Mucosa of descending colon (tissue), 3 donors: ENCODE data around the gene HSPA12A. TPM values are rescaled to one million over a fixed set of nuclear protein-coding genes. Genes with fewer than 3 reads are reported as not detected.
A peak's percentile ranks its signal among the peaks of the same experiment; 100 is the strongest.

Experiments
- ATAC-seq: fragments of 200-7000 bp; cut with Tn5 transposase; one replicate; pipeline ENCODE4 v1.9.1; 2020; ENCODE audit warnings: mild to moderate bottlenecking, moderate library complexity
- DNase-seq, 3 donors: peaks; one replicate each; pipeline ENCODE4 v3.0.0-alpha.2; 2020
- H3K36me3 ChIP-seq: fragments of 200-600 bp; one replicate; pipeline ENCODE4 v1.8.0; 2021; ENCODE audit warnings: low read depth, mild to moderate bottlenecking
- H3K4me1 ChIP-seq: fragments of 200-600 bp; one replicate; pipeline ENCODE4 v1.8.0; 2021; ENCODE audit warnings: low read depth, mild to moderate bottlenecking
- H3K4me3 ChIP-seq: fragments of 200-600 bp; one replicate; pipeline ENCODE4 v1.8.0; 2021; ENCODE audit warnings: mild to moderate bottlenecking
- H3K9me3 ChIP-seq: fragments of 200-600 bp; one replicate; pipeline ENCODE4 v1.8.0; 2021; ENCODE audit warnings: mild to moderate bottlenecking
- CTCF ChIP-seq: fragments of 200-600 bp; IDR thresholded peaks from one replicate; pipeline ENCODE4 v1.8.0; 2022; ENCODE audit warnings: antibody characterized with exemption, mild to moderate bottlenecking
- intact Hi-C, 2 donors: fragments of 100-400 bp; cut with DNase I in 1 of 2; cut with micrococcal nuclease in 1 of 2; formaldehyde crosslinking; loops; one replicate each; pipeline versions ENCODE4 v1.11.0 to v1.11.1; 2022; cut with DNase I, micrococcal nuclease
- total RNA-seq, 3 donors: library from RNA; stranded (reverse); fragmentation: NEBNext Ultra II Directional in 2 of 3; extraction: Animal tissue kit (Norgen Biotek cat#: 25700) in 2 of 3; gene quantifications; one replicate each; pipeline versions ENCODE4 v1.2.1 to v1.2.4, GENCODE V29; 2021 to 2023
- donor health status: DM: no; HTN: no; CAD: no; lungs with moderate emphysema.
- donor health status: DM: no; HTN: no; CAD: no.
- donor health status: DM: no; HTN: yes; CAD: no.

Gene HSPA12A
- total RNA-seq, 3 donors from 2014 or later: 7.7 to 20.6 (median 8.8) TPM

- H3K4me1 ChIP-seq: no peaks in the 10 kb centered on the region
- TF ChIP-seq CTCF: no peak
- no peak overlapping the region for H3K4me3 ChIP-seq
- intact Hi-C loops: no loop called here
- DNase-seq: no peak
- H3K9me3 ChIP-seq: no peaks in the 10 kb centered on the region
- H3K36me3 ChIP-seq: no peaks in the 10 kb centered on the region
- no peak for ATAC-seq
These were observed 113.0 kb downstream of the HSPA12A start for GRCh38 chr10:116629340-116629739.

GRCh38 chr10:116627386-116627933, 114.9 kb downstream of the HSPA12A start:
- H3K9me3 ChIP-seq: no peaks in the 10 kb centered on the region
- DNase-seq (peak in 2 of 3 donors; percentile 70 to 72), ATAC-seq (peak; percentile 91)
- H3K4me3 ChIP-seq: no peak overlapping the region
- peak; percentile 21 for TF ChIP-seq CTCF
- no peaks in the 10 kb centered on the region for H3K4me1 ChIP-seq
- intact Hi-C loops: no loop called here
- no peaks in the 10 kb centered on the region for H3K36me3 ChIP-seq

GRCh38 chr10:116626815-116627214, 115.6 kb downstream of the HSPA12A start:
- Histone ChIP-seq H3K4me1 (no peaks in the 10 kb centered on the region), H3K4me3 (no peak overlapping the region), H3K36me3 (no peaks in the 10 kb centered on the region), H3K9me3 (no peaks in the 10 kb centered on the region)
- DNase-seq (no peak), ATAC-seq (no peak)
- TF ChIP-seq CTCF: no peak
- intact Hi-C loops: no loop called here

GRCh38 chr10:116625845-116626244, 116.5 kb downstream of the HSPA12A start:
- no peak for DNase-seq
- ATAC-seq: no peak
- H3K4me3 ChIP-seq: no peak overlapping the region

GRCh38 chr10:116621934-116622655, 120.3 kb downstream of the HSPA12A start:
- Histone ChIP-seq H3K9me3 (no peaks in the 10 kb centered on the region), H3K4me3 (no peak overlapping the region), H3K4me1 (peaks cover 14% of the 10 kb centered on the region), H3K36me3 (no peaks in the 10 kb centered on the region)
- no peak for TF ChIP-seq CTCF
- intact Hi-C loops: no loop called here
- DNase-seq: no peak
- ATAC-seq: no peak

More at GRCh38 chr10:116625845-116626244, 116.5 kb downstream of the HSPA12A start:
- Histone ChIP-seq H3K9me3 (no peaks in the 10 kb centered on the region), H3K4me1 (peaks cover 8% of the 10 kb centered on the region), H3K36me3 (no peaks in the 10 kb centered on the region)
- intact Hi-C loops: no loop called here
- TF ChIP-seq CTCF: no peak
